H9 (cell line): ENCODE measurements around the gene GALNT2. TPM values are rescaled to one million over a fixed set of nuclear protein-coding genes. Genes with fewer than 3 reads are reported as not detected.

Source experiments
- DNase-seq: peaks from one replicate; pipeline ENCODE4 v3.0.0-alpha.2; 2017
- H2AFZ ChIP-seq: one replicate; pipeline ENCODE4 v1.6.1; 2013; ENCODE audit warnings: mild to moderate bottlenecking, low read length, control low read depth, moderate library complexity
- H2AK5ac ChIP-seq: 2 replicates; pipeline ENCODE4 v1.6.1; 2013; ENCODE audit warnings: low read length, control low read depth, mixed read lengths; ENCODE audit not compliant: insufficient read length
- H2BK120ac ChIP-seq: one replicate; pipeline ENCODE4 v1.6.1; 2013; ENCODE audit warnings: low read depth, mild to moderate bottlenecking, low read length, control low read depth, inconsistent platforms; ENCODE audit not compliant: poor library complexity, severe bottlenecking
- H2BK12ac ChIP-seq: 2 replicates; pipeline ENCODE4 v1.6.1; 2013; ENCODE audit warnings: low read length, control low read depth, mixed read lengths, low read depth; ENCODE audit not compliant: insufficient read length
- H2BK15ac ChIP-seq: 2 replicates; pipeline ENCODE4 v1.6.1; 2013; ENCODE audit warnings: low read depth, low read length, control low read depth
- H2BK20ac ChIP-seq: one replicate; pipeline ENCODE4 v1.6.1; 2013; ENCODE audit warnings: low read depth, mild to moderate bottlenecking, low read length, control low read depth, inconsistent platforms; ENCODE audit not compliant: poor library complexity, severe bottlenecking
- H2BK5ac ChIP-seq: 2 replicates; pipeline ENCODE4 v1.6.1; 2013; ENCODE audit warnings: low read length, control low read depth, mixed read lengths; ENCODE audit not compliant: insufficient read length
- H3K14ac ChIP-seq: 2 replicates; pipeline ENCODE4 v1.6.1; 2013; ENCODE audit warnings: low read length, control low read depth; ENCODE audit not compliant: insufficient read depth
- H3K18ac ChIP-seq: 2 replicates; pipeline ENCODE4 v1.6.1; 2013; ENCODE audit warnings: low read depth, mild to moderate bottlenecking, mixed read lengths, low read length, control low read depth; ENCODE audit not compliant: insufficient read length
- H3K23ac ChIP-seq: 2 replicates; pipeline ENCODE4 v1.6.1; 2013; ENCODE audit warnings: low read length, control low read depth, mixed read lengths, low read depth; ENCODE audit not compliant: insufficient read length
- H3K23me2 ChIP-seq: 2 replicates; pipeline ENCODE4 v1.6.1; 2013; ENCODE audit warnings: low read depth, mild to moderate bottlenecking, mixed read lengths, low read length, control low read depth; ENCODE audit not compliant: insufficient read length, poor library complexity, severe bottlenecking
- H3K27ac ChIP-seq: 2 replicates; pipeline ENCODE4 v1.5.1; 2013; ENCODE audit warnings: low read length, control low read depth, mixed read lengths, low read depth; ENCODE audit not compliant: insufficient read length
- H3K27me3 ChIP-seq: 2 replicates; pipeline ENCODE4 v1.6.1; 2013; ENCODE audit warnings: low read length, control low read depth, inconsistent platforms; ENCODE audit not compliant: insufficient read depth
- H3K4ac ChIP-seq: 2 replicates; pipeline ENCODE4 v1.6.1; 2013; ENCODE audit warnings: low read depth, mild to moderate bottlenecking, control low read depth, inconsistent platforms, low read length, moderate library complexity
- H3K4me1 ChIP-seq: 2 replicates; pipeline ENCODE4 v1.6.1; 2013; ENCODE audit warnings: low read length, control low read depth, inconsistent platforms; ENCODE audit not compliant: insufficient read depth
- H3K4me2 ChIP-seq: 2 replicates; pipeline ENCODE4 v1.6.1; 2013; ENCODE audit warnings: low read length, control low read depth, mixed read lengths; ENCODE audit not compliant: insufficient read length, insufficient read depth
- H3K56ac ChIP-seq: 2 replicates; pipeline ENCODE4 v1.6.1; 2013; ENCODE audit warnings: low read depth, mild to moderate bottlenecking, mixed read lengths, low read length, control low read depth; ENCODE audit not compliant: insufficient read length
- H3K79me1 ChIP-seq: 2 replicates; pipeline ENCODE4 v1.6.1; 2013; ENCODE audit warnings: low read depth, mild to moderate bottlenecking, moderate library complexity, low read length, control low read depth, inconsistent platforms; ENCODE audit not compliant: insufficient read depth, poor library complexity, severe bottlenecking
- H3K79me2 ChIP-seq: 2 replicates; pipeline ENCODE4 v1.6.1; 2013; ENCODE audit warnings: low read length, control low read depth, inconsistent platforms; ENCODE audit not compliant: insufficient read depth
- H3K9ac ChIP-seq: 2 replicates; pipeline ENCODE4 v1.6.1; 2013; ENCODE audit warnings: low read length, control low read depth, mixed read lengths; ENCODE audit not compliant: insufficient read length; ENCODE audit errors: extremely low read depth
- H3K9me3 ChIP-seq: one replicate; pipeline ENCODE4 v1.6.1; 2013; ENCODE audit warnings: low read depth, low read length, inconsistent platforms; ENCODE audit not compliant: control insufficient read depth
- H3T11ph ChIP-seq: one replicate; pipeline ENCODE4 v1.6.1; 2013; ENCODE audit warnings: mild to moderate bottlenecking, low read length, control low read depth, inconsistent platforms
- H4K20me1 ChIP-seq: one replicate; pipeline ENCODE4 v1.6.1; 2013; ENCODE audit not compliant: control insufficient read depth, insufficient read length, insufficient read depth
- H4K5ac ChIP-seq: 2 replicates; pipeline ENCODE4 v1.6.1; 2013; ENCODE audit warnings: low read depth, mild to moderate bottlenecking, mixed read lengths, low read length, control low read depth; ENCODE audit not compliant: insufficient read length
- H4K8ac ChIP-seq: replicated peaks from 2 replicates; pipeline ENCODE4 v1.6.1; 2013; ENCODE audit warnings: low read length, control low read depth, mixed read lengths, low read depth; ENCODE audit not compliant: insufficient read length
- H4K91ac ChIP-seq: 2 replicates; pipeline ENCODE4 v1.6.1; 2013; ENCODE audit warnings: low read depth, mild to moderate bottlenecking, moderate library complexity, mixed read lengths, low read length, control low read depth; ENCODE audit not compliant: insufficient read length
- H3K27ac Mint-ChIP-seq, 3 experiments: 2 replicates in 2 of 3; 3 replicates in 1 of 3; pipeline ENCODE4 v1.8.0; 2020 to 2021; ENCODE audit warnings: mixed read lengths in 3 of 3, mild to moderate bottlenecking in 1 of 3, moderate library complexity in 1 of 3
- H3K27me3 Mint-ChIP-seq: 2 replicates; pipeline ENCODE4 v1.8.0; 2021; ENCODE audit warnings: low read depth, mild to moderate bottlenecking, moderate library complexity, mixed read lengths
- H3K36me3 Mint-ChIP-seq, 3 experiments: 2 replicates in 2 of 3; 3 replicates in 1 of 3; pipeline ENCODE4 v1.8.0; 2020 to 2021; ENCODE audit warnings: low read depth in 3 of 3, mixed read lengths in 3 of 3; ENCODE audit not compliant: insufficient read depth in 1 of 3
- H3K4me1 Mint-ChIP-seq, 2 experiments: 2 replicates each; pipeline ENCODE4 v1.8.0; 2020; ENCODE audit warnings: mixed read lengths in 2 of 2
- H3K4me3 Mint-ChIP-seq, 2 experiments: 2 replicates in 1 of 2; 3 replicates in 1 of 2; pipeline ENCODE4 v1.8.0; 2020 to 2021; ENCODE audit warnings: mild to moderate bottlenecking in 2 of 2, mixed read lengths in 2 of 2, moderate library complexity in 1 of 2
- H3K9me3 Mint-ChIP-seq, 2 experiments: 2 replicates in 1 of 2; 3 replicates in 1 of 2; pipeline ENCODE4 v1.8.0; 2020; ENCODE audit warnings: mild to moderate bottlenecking in 2 of 2, mixed read lengths in 2 of 2, moderate library complexity in 1 of 2
- WGBS: extraction: QIAGEN DNeasy Blood & Tissue Kit; methylation state at CpG from one replicate; pipeline ENCODE4 v1.1.7; 2013; ENCODE audit warnings: missing lambda C conversion rate, low lambda C conversion rate, mixed read lengths; ENCODE audit not compliant: insufficient read length; ENCODE audit errors: extremely low coverage; 5-methylcytosine and 5-hydroxymethylcytosine counted together
- total RNA-seq: library from RNA; stranded (reverse); gene quantifications from 2 replicates; pipeline ENCODE4 v1.2.1, GENCODE V29; 2021
- TF ChIP-seq, protein P1 (sequence below): fragments of 200-600 bp; sonication (generic); conservative IDR thresholded peaks from 3 replicates; pipeline ENCODE4 v1.8.0; 2021; ENCODE audit warnings: antibody characterized with exemption, mild to moderate bottlenecking

Gene GALNT2
- total RNA-seq, 1 experiment from 2014 or later = 57.6 TPM

DNA sequence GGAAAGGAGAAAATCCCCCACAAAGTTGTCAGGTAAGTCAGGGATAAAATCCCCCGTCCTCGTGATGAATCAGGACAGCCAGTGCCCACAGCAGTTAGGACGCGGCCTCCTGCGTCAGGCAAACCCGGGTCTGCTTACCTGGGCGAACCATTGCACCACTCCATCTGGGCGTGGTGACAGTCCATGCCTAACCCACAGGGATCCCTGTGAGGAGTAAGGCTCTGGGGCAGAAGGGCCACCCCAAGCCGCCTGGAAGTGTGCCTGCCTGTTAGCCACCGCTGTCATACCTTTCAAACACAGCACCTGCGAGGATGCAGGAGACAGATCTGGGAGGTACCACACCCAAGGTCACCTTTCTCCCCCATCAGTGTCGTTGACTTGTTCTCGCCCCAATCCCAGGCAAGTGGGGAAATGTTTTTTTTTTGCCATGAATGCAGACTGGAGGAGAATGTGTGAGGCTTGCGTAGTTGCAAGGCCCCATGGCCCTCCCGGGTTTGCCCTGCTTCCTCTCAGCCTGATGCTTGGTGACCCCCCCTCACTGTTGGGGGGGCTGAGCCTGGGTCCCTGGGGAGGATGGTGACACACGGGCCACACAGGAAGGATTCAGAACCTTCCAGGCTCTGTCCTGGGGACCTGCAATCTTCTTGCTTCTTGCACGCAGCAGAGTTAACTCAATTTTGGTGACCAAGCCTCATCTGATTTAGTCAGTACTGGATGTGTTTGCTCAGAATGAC lies 252.1 kb downstream of the GALNT2 start:
- no peaks in the 10 kb centered on the region for H3K4me1 ChIP-seq
- Mint-ChIP-seq H3K9me3 (no peaks in the 10 kb centered on the region; a peak in 1 of 5 replicates), H3K27me3 (no peaks in the 10 kb centered on the region; the same call in none of the 2 replicates), H3K27ac (peak overlapping the region in 1 of 3 experiments; percentile 18; a peak in 1 of 7 replicates), H3K36me3 (peaks cover 20 to 35% (median 33%) of the 10 kb centered on the region in 3 experiments), H3K4me1 (no peaks in the 10 kb centered on the region), H3K4me3 (no peak overlapping the region)
- H4K20me1 ChIP-seq = peaks cover 4% of the 10 kb centered on the region
- no peaks in the 10 kb centered on the region for H3K27me3 ChIP-seq
- WGBS = no CpG with 5 or more reads among the region's 17 CpGs
- H2BK15ac ChIP-seq = no peak overlapping the region
- no peak overlapping the region for H3K56ac ChIP-seq
- no peak overlapping the region for H2AFZ ChIP-seq
- no peaks in the 10 kb centered on the region for H3K23me2 ChIP-seq
- no peaks in the 10 kb centered on the region for H3K79me1 ChIP-seq
- H2BK12ac ChIP-seq = no peak overlapping the region
- H3K14ac ChIP-seq = no peak overlapping the region
- H3K18ac ChIP-seq = no peak overlapping the region
- no peaks in the 10 kb centered on the region for H3K79me2 ChIP-seq
- no peak overlapping the region for H2BK20ac ChIP-seq
- H3K23ac ChIP-seq = no peak overlapping the region
- no peak overlapping the region for H4K5ac ChIP-seq
- H3K4me2 ChIP-seq = no peak overlapping the region
- no peak overlapping the region for H3T11ph ChIP-seq
- no peak overlapping the region for H2BK5ac ChIP-seq
- H2AK5ac ChIP-seq = no peak overlapping the region
- no peaks in the 10 kb centered on the region for H3K9me3 ChIP-seq
- H4K91ac ChIP-seq = no peak overlapping the region
- no peak overlapping the region for H3K4ac ChIP-seq
- no peak overlapping the region for H4K8ac ChIP-seq
- DNase-seq = no peak
- no peak overlapping the region for H3K9ac ChIP-seq
- no peak overlapping the region for H3K27ac ChIP-seq
- TF ChIP-seq, protein P1, sequence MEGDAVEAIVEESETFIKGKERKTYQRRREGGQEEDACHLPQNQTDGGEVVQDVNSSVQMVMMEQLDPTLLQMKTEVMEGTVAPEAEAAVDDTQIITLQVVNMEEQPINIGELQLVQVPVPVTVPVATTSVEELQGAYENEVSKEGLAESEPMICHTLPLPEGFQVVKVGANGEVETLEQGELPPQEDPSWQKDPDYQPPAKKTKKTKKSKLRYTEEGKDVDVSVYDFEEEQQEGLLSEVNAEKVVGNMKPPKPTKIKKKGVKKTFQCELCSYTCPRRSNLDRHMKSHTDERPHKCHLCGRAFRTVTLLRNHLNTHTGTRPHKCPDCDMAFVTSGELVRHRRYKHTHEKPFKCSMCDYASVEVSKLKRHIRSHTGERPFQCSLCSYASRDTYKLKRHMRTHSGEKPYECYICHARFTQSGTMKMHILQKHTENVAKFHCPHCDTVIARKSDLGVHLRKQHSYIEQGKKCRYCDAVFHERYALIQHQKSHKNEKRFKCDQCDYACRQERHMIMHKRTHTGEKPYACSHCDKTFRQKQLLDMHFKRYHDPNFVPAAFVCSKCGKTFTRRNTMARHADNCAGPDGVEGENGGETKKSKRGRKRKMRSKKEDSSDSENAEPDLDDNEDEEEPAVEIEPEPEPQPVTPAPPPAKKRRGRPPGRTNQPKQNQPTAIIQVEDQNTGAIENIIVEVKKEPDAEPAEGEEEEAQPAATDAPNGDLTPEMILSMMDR = no peak
- no peak overlapping the region for H2BK120ac ChIP-seq
